Measurements from ENCODE around the gene DDX4.
"Not testable (repeated sequence)": the region's sequence is repeated elsewhere in the genome, so short reads cannot be mapped to it uniquely, and the experiment has no call there.

DDX4 gene

GRCh38 chr5:55737793-55738192 lies at the start of gene DDX4:
Gene DDX4 (plus strand): TSS chr5:55738061. CDS start chr5:55738964, 903 bp downstream.
- no peak for DNase-seq (ENCODE audit: low spot score)

- peak; percentile 68 for DNase-seq (ENCODE audit: low spot score)
Observed at GRCh38 chr5:55691265-55692105, 46.4 kb upstream of the DDX4 start.

GRCh38 chr5:55692106-55692417 lies 45.8 kb upstream of the DDX4 start:
- no peak for DNase-seq (ENCODE audit: low spot score)

DNA sequence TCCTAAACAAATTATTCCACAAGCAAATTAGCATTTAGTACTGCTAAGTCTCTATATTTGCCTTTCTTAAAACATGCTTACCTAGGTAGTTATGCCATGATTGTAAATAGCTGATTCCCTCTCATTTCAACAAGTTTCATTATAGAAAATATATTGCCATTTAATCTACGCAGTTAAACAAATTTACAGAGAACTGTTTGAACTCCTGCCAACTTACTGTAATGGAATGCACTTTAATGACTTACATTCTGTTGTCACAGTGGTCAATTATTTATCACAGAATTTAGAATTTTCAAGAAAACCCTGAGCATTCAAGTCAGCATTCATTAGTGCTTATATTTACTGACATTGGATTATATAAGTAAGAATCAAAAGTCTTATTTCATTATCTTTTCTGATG lies 45.4 kb upstream of the DDX4 start:
- DNase-seq (ENCODE audit: low spot score): no peak

DNA sequence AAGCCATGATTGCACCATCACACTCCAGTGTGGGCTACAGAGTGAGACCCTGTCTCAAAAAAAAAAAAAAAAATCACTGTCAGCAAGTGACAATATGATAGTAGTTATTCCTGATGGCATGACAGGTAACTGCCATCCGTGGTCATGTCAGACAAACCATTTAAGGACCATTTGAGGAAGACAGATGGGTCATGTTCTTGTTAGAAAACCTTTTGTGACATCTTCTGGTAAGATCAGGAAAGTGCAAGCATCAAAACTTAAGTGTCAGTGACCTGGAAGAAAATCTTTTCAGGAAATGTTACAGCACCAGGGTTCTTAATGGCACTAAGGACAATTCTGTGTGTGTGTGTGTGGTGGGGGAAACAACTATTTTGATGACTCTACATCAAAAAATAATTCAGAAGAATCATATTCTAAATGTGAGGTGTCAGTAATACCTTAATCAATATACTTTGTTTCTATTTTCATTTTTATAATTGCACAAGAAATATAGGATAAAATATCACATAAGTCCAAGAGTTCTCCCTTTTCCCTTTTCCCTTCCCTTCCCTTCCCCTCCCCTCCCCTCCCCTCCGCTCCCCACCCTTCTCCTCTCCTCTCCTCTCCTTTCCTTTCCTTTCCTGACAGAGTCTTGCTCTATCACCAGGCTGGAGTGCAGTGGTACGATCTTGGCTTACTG lies 43.6 kb upstream of the DDX4 start:
- peak; percentile 64 for DNase-seq (ENCODE audit: low spot score)

DNA sequence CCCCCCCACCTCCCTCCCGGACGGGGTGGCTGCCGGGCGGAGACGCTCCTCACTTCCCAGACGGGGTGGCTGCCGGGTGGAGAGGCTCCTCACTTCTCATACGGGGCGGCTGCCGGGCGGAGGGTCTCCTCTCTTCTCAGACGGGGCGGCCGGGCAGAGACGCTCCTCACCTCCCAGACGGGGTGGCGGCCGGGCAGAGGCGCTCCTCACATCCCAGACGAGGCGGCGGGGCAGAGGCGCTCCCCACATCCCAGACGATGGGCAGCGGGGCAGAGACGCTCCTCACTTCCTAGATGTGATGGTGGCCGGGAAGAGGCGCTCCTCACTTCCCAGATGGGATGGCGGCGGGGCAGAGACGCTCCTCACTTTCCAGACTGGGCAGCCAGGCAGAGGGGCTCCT lies 41.2 kb upstream of the DDX4 start:
- not testable (repeated sequence) for DNase-seq (ENCODE audit: low spot score)

DNA sequence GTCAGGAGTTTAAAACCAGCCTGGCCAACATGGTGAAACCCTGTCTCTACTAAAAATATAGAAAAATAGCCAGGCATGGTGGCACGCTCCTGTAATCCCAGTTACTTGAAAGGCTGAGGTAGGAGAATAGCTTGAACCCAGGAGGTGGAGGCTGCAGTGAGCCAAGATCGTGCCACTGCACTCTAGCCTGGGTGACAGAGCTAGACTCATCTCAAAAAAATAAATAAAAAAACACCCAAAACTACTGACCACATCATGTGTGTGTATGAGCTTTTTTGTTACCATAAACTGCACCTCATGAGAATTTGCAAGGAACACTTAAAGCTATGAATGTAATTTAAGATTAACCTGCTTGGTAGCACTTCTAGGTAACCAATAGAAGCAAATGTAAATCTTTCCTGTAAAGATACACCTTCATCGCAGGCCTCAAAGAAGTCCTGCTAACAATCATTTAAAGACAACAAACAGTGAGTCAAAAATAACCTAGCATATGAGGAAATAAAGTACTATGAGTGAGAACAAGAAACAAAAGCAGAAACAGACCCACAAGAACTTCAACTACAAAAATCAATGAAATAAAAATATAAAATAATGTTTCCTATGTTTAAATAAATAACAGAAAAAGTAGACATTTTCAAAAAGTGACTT lies 38.7 kb upstream of the DDX4 start:
- no peak for DNase-seq (ENCODE audit: low spot score)

GRCh38 chr5:55700745-55701144 lies 37.1 kb upstream of the DDX4 start:
- no peak for DNase-seq (ENCODE audit: low spot score)

DNA sequence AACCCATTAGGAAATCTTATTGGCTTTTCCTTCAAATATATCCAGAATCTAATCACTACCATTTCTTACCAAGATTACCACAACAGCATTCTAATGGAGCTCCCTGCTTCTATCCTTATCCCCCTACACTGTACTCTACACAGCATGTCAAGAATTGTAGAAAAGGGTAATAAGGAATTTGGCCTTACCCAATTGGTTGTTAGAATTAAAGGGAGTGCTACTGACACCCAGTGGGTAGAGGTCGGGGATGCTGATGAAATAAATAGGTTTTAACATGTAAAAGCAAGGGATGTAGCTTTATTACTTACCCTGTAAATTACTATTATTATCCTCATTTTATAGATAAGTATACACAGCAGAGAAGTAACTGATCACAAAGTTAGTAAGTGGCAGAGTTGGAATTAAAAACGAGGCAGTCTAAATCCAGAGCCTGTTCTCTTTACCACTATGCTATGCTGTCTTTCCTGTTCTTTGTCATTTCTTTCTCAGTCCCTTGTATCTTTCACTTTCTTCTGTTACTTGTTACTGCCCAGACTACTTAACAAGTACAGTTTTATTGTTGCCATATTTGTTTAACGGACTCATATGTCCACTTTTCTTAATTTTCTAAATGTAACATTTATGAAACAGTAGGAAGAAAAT lies 36.3 kb upstream of the DDX4 start:
- DNase-seq (ENCODE audit: low spot score): peak; percentile 8

- no peak for DNase-seq (ENCODE audit: low spot score)
Observed at GRCh38 chr5:55702598-55703345, 35.1 kb upstream of the DDX4 start.

DNA sequence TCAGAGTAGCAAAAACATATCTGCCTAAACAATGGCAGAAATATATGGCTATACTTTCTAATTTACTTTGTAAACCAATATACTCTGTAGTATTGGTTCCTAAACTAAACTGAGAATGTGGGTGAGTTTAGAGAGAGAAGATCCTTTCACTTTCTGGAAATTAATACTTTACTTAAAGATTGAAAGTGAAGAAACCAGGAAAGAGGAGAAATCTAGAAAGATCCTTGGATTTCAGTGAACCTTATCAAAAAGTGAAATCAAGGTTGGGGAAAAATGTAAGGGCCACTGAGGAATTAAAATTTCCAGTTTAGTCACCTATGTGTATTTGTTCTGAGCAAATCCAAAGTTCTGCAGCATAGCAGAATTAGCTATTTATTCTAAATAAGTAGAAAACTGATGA lies 31.6 kb upstream of the DDX4 start:
- DNase-seq (ENCODE audit: low spot score): no peak

DNA sequence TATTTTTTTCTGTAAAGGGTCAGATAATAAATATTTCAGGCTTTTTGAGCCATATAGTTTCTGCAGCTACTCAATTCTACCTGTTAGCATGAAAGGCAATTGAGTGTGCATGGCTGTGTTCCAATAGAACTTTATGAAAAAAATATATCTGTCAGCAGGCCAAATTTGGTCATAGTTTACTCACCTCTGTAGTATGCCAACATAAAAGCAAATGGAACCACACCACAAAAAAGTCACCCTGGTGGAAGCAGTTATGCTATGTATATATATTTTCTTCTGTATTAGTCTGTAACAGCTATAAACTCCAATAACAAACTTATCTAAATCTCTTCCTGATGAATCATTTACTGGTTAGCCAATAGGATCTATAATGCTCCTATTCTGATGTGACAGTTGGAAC lies 29.1 kb upstream of the DDX4 start:
- peak; percentile 77 for DNase-seq (ENCODE audit: low spot score)

- DNase-seq (ENCODE audit: low spot score): peak; percentile 12
Observed at GRCh38 chr5:55711507-55712022, 26.3 kb upstream of the DDX4 start.

- peak; percentile 95 for DNase-seq (ENCODE audit: low spot score)
Observed at GRCh38 chr5:55712023-55712859, 25.6 kb upstream of the DDX4 start, which contains the start of gene SLC38A9. Gene SLC38A9 (minus strand): TSS chr5:55712324. CDS start chr5:55697958, 14,366 bp downstream.

- DNase-seq (ENCODE audit: low spot score): no peak
Observed at GRCh38 chr5:55713871-55714270, 24.0 kb upstream of the DDX4 start.

GRCh38 chr5:55714339-55714738 lies 23.5 kb upstream of the DDX4 start:
- no peak for DNase-seq (ENCODE audit: low spot score)

DNA sequence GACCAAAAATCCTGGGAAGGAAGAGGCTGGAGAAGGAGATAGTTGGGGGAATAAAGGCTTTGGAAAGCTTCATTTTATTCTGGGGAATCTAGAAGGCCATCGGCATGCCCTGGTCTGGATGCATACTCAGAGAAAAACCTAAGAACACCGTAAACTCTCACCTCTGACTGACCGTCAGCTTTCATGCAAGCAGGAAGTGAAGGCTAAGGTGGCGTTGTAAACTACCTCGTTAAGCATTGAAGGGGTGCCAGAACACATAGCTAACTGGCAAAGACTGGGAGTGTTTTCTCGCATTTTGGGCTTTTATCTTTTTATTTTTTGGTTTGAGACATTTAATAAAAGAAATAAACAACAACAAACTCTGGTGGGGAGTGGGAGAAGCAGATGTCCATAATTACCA lies 23.1 kb upstream of the DDX4 start:
- DNase-seq (ENCODE audit: low spot score): no peak

- DNase-seq (ENCODE audit: low spot score): no peak
Observed at GRCh38 chr5:55715519-55716078, 22.3 kb upstream of the DDX4 start.

DNA sequence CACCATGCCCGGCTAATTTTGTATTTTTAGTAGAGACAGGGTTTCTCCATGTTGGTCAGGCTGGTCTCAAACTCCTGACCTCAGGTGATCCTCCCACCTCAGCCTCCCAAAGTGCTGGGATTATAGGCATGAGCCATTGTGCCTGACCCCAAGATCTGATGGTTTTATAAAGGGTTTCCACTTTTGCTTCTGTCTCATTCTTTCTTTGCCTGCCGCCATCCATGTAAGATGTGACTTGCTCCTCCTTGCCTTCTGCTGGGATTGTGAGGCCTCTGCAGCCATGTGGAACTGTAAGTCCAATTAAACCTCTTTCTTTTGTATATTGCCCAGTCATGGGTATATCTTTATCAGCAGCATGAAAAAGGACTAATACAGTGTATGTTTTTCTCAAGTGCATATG lies 18.8 kb upstream of the DDX4 start:
- DNase-seq (ENCODE audit: low spot score): not testable (repeated sequence)

- no peak for DNase-seq (ENCODE audit: low spot score)
Observed at GRCh38 chr5:55720188-55720703, 17.6 kb upstream of the DDX4 start.

All from RKO (cell line).